Measurements from ENCODE around the gene PFKFB3.

- TF ChIP-seq ZNF580 (tag by site-specific recombination; IDR thresholded peaks at IDR 0.05): no peak
- TF ChIP-seq REPIN1 (tag by site-specific recombination; IDR thresholded peaks at IDR 0.05; ENCODE audit: low read depth): no peak
Observed at GRCh38 chr10:6236349-6237198, 33.8 kb downstream of the PFKFB3 start.
